ENCODE data around the gene GSC2. TPM values are rescaled to one million over a fixed set of nuclear protein-coding genes. Genes with fewer than 3 reads are reported as not detected.

GSC2 gene
- total and polyA plus RNA-seq, 2 of the 4 experiments (the other 2 are of a cell fraction) = not detected

GRCh38 chr22:19152942-19153883 is 3.1 kb upstream of the GSC2 start:
- no peak overlapping the region for H3K18ac ChIP-seq (ENCODE audit: low read depth, low read length)
- H3K4me2 ChIP-seq (ENCODE audit: low read depth, low read length) = no peak overlapping the region
- no peak overlapping the region for H4K5ac ChIP-seq (ENCODE audit: low read depth, low read length)
- H3K4ac ChIP-seq (ENCODE audit: low read depth, low read length) = no peak overlapping the region
- peaks cover 5% of the 10 kb centered on the region; the same call in 1 of the 2 replicates for H3K9me3 ChIP-seq (ENCODE audit: control insufficient read depth, insufficient read depth, low read length)
- in situ Hi-C loops (cut with MboI; ENCODE audit: low sequenced_read_pairs) (no loop called here), dilution Hi-C loops (cut with HindIII; ENCODE audit: low sequenced_read_pairs, unreplicated experiment) (no loop called here), intact Hi-C loops (cut with micrococcal nuclease) (no loop called here)
- TF ChIP-seq RFX5 (IDR thresholded peaks at IDR 0.05; ENCODE audit: low read depth, low read length) (no peak), CHD1 (IDR thresholded peaks at IDR 0.05; ENCODE audit: low read depth, low read length) (no peak), FOS (IDR thresholded peaks at IDR 0.05; ENCODE audit: low read depth, low read length) (no peak), MAZ (IDR thresholded peaks at IDR 0.05; ENCODE audit: borderline replicate concordance, low read depth, low read length) (no peak), USF2 (IDR thresholded peaks at IDR 0.05; ENCODE audit: low read depth, low read length) (no peak), MAFK (IDR thresholded peaks at IDR 0.05; ENCODE audit: low read depth, low read length) (no peak), BHLHE40 (IDR thresholded peaks at IDR 0.05; ENCODE audit: low read depth, low read length) (no peak), RCOR1 (IDR thresholded peaks at IDR 0.05; ENCODE audit: insufficient replicate concordance, low read length) (no peak), NFE2L2 (IDR thresholded peaks at IDR 0.05; ENCODE audit: low read depth, low read length) (no peak), RAD21 (IDR thresholded peaks at IDR 0.05; ENCODE audit: low read length) (no peak), POLR2A (IDR thresholded peaks at IDR 0.05; ENCODE audit: low read depth, low read length) (no peak)
- TF ChIP-seq, protein P1, sequence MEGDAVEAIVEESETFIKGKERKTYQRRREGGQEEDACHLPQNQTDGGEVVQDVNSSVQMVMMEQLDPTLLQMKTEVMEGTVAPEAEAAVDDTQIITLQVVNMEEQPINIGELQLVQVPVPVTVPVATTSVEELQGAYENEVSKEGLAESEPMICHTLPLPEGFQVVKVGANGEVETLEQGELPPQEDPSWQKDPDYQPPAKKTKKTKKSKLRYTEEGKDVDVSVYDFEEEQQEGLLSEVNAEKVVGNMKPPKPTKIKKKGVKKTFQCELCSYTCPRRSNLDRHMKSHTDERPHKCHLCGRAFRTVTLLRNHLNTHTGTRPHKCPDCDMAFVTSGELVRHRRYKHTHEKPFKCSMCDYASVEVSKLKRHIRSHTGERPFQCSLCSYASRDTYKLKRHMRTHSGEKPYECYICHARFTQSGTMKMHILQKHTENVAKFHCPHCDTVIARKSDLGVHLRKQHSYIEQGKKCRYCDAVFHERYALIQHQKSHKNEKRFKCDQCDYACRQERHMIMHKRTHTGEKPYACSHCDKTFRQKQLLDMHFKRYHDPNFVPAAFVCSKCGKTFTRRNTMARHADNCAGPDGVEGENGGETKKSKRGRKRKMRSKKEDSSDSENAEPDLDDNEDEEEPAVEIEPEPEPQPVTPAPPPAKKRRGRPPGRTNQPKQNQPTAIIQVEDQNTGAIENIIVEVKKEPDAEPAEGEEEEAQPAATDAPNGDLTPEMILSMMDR (conservative IDR thresholded peaks at IDR 0.05; ENCODE audit: low read depth, low read length) = no peak
- TF ChIP-seq, protein P2, sequence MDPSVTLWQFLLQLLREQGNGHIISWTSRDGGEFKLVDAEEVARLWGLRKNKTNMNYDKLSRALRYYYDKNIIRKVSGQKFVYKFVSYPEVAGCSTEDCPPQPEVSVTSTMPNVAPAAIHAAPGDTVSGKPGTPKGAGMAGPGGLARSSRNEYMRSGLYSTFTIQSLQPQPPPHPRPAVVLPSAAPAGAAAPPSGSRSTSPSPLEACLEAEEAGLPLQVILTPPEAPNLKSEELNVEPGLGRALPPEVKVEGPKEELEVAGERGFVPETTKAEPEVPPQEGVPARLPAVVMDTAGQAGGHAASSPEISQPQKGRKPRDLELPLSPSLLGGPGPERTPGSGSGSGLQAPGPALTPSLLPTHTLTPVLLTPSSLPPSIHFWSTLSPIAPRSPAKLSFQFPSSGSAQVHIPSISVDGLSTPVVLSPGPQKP (IDR thresholded peaks at IDR 0.05; ENCODE audit: borderline replicate concordance, low read depth, low read length) = no peak
- no peaks in the 10 kb centered on the region for H3K36me3 ChIP-seq (ENCODE audit: control insufficient read depth, insufficient read depth, low read length)
- WGBS, 2 experiments (ENCODE audit: extremely low coverage in 2 of 2, insufficient read length in 1 of 2) = 50% methylated on average over 1 of the region's 11 CpGs; no CpG with 5 or more reads in 1 of the 2 experiments
- H2BK5ac ChIP-seq (ENCODE audit: low read depth, low read length, poor library complexity, severe bottlenecking) = no peak overlapping the region
- ATAC-seq (ENCODE audit: low read depth) (no peak), DNase-seq (no peak)
- no peak overlapping the region for H3K56ac ChIP-seq (ENCODE audit: extremely low read depth, insufficient read depth, low read length)
- H2AFZ ChIP-seq (replicated peaks; ENCODE audit: low read length, poor library complexity) = no peak overlapping the region
- CTCF ChIA-PET = no interaction called here
- no peaks in the 10 kb centered on the region for H4K20me1 ChIP-seq (ENCODE audit: insufficient read depth, low read length)
- no peak overlapping the region for H3K4me3 ChIP-seq (ENCODE audit: insufficient read depth, low read depth, low read length)
- no peak overlapping the region for H2BK120ac ChIP-seq (ENCODE audit: low read depth, low read length)
- no peak overlapping the region for H3K14ac ChIP-seq (replicated peaks; ENCODE audit: low read depth, low read length)
- H4K91ac ChIP-seq (ENCODE audit: insufficient read depth, low read depth, low read length) = no peak overlapping the region
- H3K9ac ChIP-seq (ENCODE audit: low read depth, low read length) = no peak overlapping the region
- H2AK5ac ChIP-seq (ENCODE audit: low read depth, low read length) = no peak overlapping the region
- no TSS peak for BruUV-seq (replicated peaks)
- H3K4me1 ChIP-seq (ENCODE audit: control insufficient read depth, insufficient read depth, low read length) = no peaks in the 10 kb centered on the region
- H2AK9ac ChIP-seq (replicated peaks; ENCODE audit: low read depth, low read length, poor library complexity) = no peak overlapping the region
- H3K9me1 ChIP-seq (ENCODE audit: insufficient read depth, low read length) = no peaks in the 10 kb centered on the region; the same call in 1 of the 2 replicates
- POLR2A ChIA-PET (ENCODE audit: unreplicated experiment) = no interaction called here
- peaks cover 45% of the 10 kb centered on the region for H3K27me3 ChIP-seq (ENCODE audit: control insufficient read depth, insufficient read depth, low read length)
- H4K8ac ChIP-seq (ENCODE audit: low read depth in 2 of 2, low read length in 2 of 2) = no peak overlapping the region
- no peaks in the 10 kb centered on the region for H3K79me1 ChIP-seq (ENCODE audit: low read depth in 1 of 2, low read length in 2 of 2)
- H2BK20ac ChIP-seq (ENCODE audit: low read depth, low read length) = no peak overlapping the region
- H3K23ac ChIP-seq (ENCODE audit: low read depth, low read length) = no peak overlapping the region
- H2BK15ac ChIP-seq (ENCODE audit: low read depth, low read length) = no peak overlapping the region
- no peak overlapping the region for H3K27ac ChIP-seq (ENCODE audit: insufficient read depth, low read length)

Data from IMR-90 (cell line).